H7 (cell line): Measurements from ENCODE around the gene FGF4. TPM values are rescaled to one million over a fixed set of nuclear protein-coding genes. Genes with fewer than 3 reads are reported as not detected.
A peak's percentile ranks its signal among the peaks of the same experiment; 100 is the strongest.

Source experiments
- DNase-seq: peaks from one replicate; pipeline ENCODE4 v3.0.0; 2012
- H3K27me3 ChIP-seq: 2 replicates; pipeline ENCODE4 v1.6.0; 2011; ENCODE audit warnings: mild to moderate bottlenecking, low read length; ENCODE audit not compliant: control insufficient read depth, insufficient read depth
- H3K36me3 ChIP-seq: replicated peaks from 2 replicates; pipeline ENCODE4 v1.5.1; 2011; ENCODE audit warnings: low read length; ENCODE audit not compliant: control insufficient read depth, insufficient read depth
- H3K4me3 ChIP-seq: 2 replicates; pipeline ENCODE4 v1.5.1; 2011; ENCODE audit warnings: low read depth, mild to moderate bottlenecking, control low read depth, low read length, moderate library complexity; ENCODE audit not compliant: insufficient read depth
- total RNA-seq: library from RNA; depleted of rRNA; stranded (reverse); fragments of >200 nt; shearing (Covaris generic); gene quantifications from 2 replicates; pipeline ENCODE4 v1.2.3, GENCODE V29; 2014; rRNA removed

Gene FGF4
- total RNA-seq, 1 experiment from 2014 or later = 11.8 TPM

DNA sequence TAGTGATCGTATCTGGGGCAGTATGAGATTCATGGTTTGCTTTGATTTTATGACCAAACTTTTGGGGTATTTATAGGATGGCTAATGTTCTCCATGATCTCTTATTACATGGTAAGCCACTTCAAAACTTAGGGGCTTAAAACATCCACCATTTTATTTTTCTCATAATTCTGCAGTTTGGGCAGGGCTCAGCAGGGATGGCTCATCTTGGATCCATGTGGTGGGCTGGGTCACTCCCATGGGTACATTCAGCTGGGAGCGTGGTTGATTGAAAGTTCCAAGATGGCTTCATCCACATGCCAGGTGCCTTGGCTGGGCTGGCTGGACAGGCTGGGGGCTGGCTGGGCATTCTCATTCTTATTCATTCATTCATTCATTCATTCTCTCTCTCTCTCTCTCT is 40.8 kb downstream of the FGF4 start:
- Histone ChIP-seq H3K36me3 (no peaks in the 10 kb centered on the region), H3K27me3 (no peaks in the 10 kb centered on the region; the same call in 1 of the 2 replicates), H3K4me3 (no peak overlapping the region)
- no peak for DNase-seq

DNA sequence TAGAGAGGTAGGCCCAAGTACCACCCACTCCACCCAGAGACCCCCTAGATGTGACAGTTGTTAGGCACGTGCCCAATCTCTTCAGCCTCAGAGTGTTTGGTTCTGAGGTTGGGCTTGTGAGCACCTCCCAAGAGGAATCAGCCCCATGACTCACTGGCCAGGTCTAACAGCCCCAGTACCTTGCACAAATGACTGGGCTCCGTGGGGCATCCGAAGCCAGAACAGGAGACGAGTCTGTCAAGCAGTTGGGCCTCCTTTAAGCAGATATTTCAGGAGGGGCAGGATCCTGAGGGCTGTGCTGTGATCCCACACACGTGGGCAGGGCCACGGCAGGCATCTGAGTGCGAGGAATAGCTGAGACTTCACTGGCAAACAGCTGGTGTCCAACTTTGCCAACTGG is 42.2 kb downstream of the FGF4 start:
- Histone ChIP-seq H3K4me3 (no peak overlapping the region), H3K27me3 (no peaks in the 10 kb centered on the region; the same call in 1 of the 2 replicates), H3K36me3 (no peaks in the 10 kb centered on the region)
- no peak for DNase-seq

DNA sequence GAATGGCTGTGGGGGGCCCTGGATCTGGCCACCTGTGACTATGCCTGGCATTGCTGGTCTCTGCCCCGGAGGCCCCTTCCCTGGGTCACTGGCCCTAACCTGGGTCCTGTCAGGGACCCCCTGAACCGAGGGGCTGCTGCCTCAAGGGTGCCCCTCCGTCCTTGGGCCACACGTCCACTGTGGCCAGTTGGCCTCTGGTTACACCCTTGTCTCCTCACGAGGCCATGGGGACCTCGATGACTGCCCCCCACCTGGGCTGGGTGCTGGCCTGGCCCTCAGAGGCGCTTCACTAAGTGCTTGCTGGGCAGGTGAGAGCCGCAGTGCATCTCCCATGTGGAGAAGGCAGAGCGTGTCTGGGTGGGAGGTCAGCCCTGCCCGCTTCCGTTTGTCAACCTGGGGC is 44.0 kb downstream of the FGF4 start:
- H3K4me3 ChIP-seq = no peak overlapping the region
- no peaks in the 10 kb centered on the region for H3K36me3 ChIP-seq
- H3K27me3 ChIP-seq = no peaks in the 10 kb centered on the region; the same call in 1 of the 2 replicates
- no peak for DNase-seq

GRCh38 chr11:69730500-69730899 is 44.6 kb downstream of the FGF4 start:
- peak; percentile 54 for DNase-seq
- H3K36me3 ChIP-seq = no peaks in the 10 kb centered on the region
- no peaks in the 10 kb centered on the region; the same call in 1 of the 2 replicates for H3K27me3 ChIP-seq
- H3K4me3 ChIP-seq = no peak overlapping the region

- Histone ChIP-seq H3K27me3 (no peaks in the 10 kb centered on the region; the same call in 1 of the 2 replicates), H3K36me3 (no peaks in the 10 kb centered on the region), H3K4me3 (no peak overlapping the region)
- no peak for DNase-seq
Measured at GRCh38 chr11:69729252-69729651, 45.9 kb downstream of the FGF4 start.

DNA sequence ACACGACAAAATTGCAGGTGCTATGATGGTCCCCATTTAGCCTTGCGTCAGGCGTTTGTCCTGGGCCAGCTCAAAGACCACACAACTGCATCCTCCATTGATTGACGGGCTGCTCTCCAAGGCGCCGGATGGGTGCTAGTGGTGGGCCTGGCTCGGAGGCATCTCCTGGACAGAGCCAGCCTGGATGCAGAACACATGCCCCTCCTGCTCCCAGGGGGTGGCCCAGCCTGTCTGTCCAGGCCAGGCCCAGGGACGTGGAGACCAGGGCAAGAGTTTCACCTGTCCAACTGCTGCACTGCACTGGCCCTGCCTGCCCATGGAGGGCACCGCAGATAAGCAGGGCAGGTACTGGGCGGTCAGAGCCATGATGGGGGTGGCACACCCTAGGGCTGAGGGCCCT is 47.9 kb downstream of the FGF4 start:
- Histone ChIP-seq H3K36me3 (no peaks in the 10 kb centered on the region), H3K4me3 (no peak overlapping the region), H3K27me3 (no peaks in the 10 kb centered on the region)
- DNase-seq = no peak

DNA sequence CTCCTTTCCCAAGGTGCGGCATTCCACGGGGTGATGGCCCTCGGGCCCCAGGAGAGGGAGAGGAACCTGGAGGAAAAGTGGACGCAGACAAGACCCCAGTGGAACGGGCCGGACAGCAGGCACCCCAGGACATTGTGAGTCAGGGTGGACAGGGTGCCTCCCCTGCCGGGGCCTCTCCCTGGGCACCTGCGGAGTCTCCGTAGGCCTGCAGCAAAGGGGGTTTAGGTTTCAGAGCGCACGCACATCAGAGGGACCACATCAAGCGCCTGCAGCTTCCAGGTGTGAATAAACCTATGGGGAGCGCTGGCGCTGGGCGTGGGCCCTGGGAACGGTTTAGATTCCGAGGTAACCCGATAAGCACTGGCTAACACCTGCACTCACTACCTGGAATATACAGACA is 48.7 kb downstream of the FGF4 start:
- Histone ChIP-seq H3K27me3 (peaks cover 2% of the 10 kb centered on the region; the same call in 1 of the 2 replicates), H3K36me3 (no peaks in the 10 kb centered on the region), H3K4me3 (no peak overlapping the region)
- DNase-seq = peak; percentile 52

GRCh38 chr11:69726019-69726418 is 49.1 kb downstream of the FGF4 start:
- no peaks in the 10 kb centered on the region for H3K36me3 ChIP-seq
- no peak for DNase-seq
- H3K4me3 ChIP-seq = no peak overlapping the region
- H3K27me3 ChIP-seq = peaks cover 2% of the 10 kb centered on the region; the same call in 1 of the 2 replicates

DNA sequence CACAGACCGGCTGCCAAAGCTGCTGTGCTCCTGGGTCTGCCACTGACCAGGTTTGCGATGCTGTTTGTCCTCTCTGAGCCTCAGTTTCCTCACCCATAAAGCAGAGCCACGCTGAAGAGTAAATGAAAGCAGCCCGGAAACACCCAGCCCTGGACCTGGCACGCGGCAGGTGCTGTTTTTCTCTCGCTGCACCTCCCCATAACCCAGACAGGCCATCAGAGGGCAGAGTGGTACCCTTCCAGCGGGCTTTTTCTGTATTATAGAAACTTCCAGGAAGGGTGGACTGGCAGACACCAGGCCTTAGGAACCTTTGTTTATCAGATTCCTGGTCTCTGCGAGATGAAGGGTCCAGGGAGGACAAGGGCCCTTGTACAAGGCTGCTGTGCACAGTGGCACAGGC is 53.4 kb downstream of the FGF4 start:
- Histone ChIP-seq H3K4me3 (no peak overlapping the region), H3K27me3 (peaks cover 4% of the 10 kb centered on the region), H3K36me3 (no peaks in the 10 kb centered on the region)
- peak; percentile 78 for DNase-seq

- no peak for DNase-seq
- peaks cover 4% of the 10 kb centered on the region for H3K27me3 ChIP-seq
- no peaks in the 10 kb centered on the region for H3K36me3 ChIP-seq
- no peak overlapping the region for H3K4me3 ChIP-seq
Measured at GRCh38 chr11:69721106-69721505, 54.0 kb downstream of the FGF4 start.

Other genes starting within 250 kb of the FGF4 start
- gene CCND1, start 134.2 kb downstream of the FGF4 start, total RNA-seq = 220 and 292 TPM in 2 replicates
- 12.3 and 13.9 TPM in 2 replicates for gene LTO1, start 100.0 kb downstream of the FGF4 start, total RNA-seq
- gene FGF19, start 71.3 kb downstream of the FGF4 start, total RNA-seq = 36.7 and 42.8 TPM in 2 replicates
- gene FGF3, start 44.1 kb upstream of the FGF4 start, total RNA-seq = 0.15 TPM in 1 of 2 replicates, not detected in the other